22Rv1 (cell line): ENCODE measurements around the gene RABGGTA.

Source experiments
- CTCF ChIP-seq: fragments of 450-650 bp; IDR thresholded peaks from 2 replicates; pipeline ENCODE4 v1.5.1; 2017; ENCODE audit warnings: mild to moderate bottlenecking
- ZFX ChIP-seq: fragments of 450-650 bp; IDR thresholded peaks from 2 replicates; pipeline ENCODE4 v1.6.1; 2017; ENCODE audit warnings: antibody characterized with exemption, borderline replicate concordance

- TF ChIP-seq CTCF, result no peak
- no peak for TF ChIP-seq ZFX
These were observed 10.0 kb downstream of the RABGGTA start for GRCh38 chr14:24261256-24261968.
